ENCODE measurements around the gene ADI1. TPM values are rescaled to one million over a fixed set of nuclear protein-coding genes. Genes with fewer than 3 reads are reported as not detected.

Gene ADI1
- total and polyA plus RNA-seq, 2 of the 4 experiments (the other 2 are of a cell fraction): 43.2 to 46.0 TPM

GRCh38 chr2:3463186-3463835, 56.0 kb downstream of the ADI1 start:
- H4K91ac ChIP-seq (ENCODE audit: insufficient read depth, low read depth, low read length): no peak overlapping the region
- no peak overlapping the region for H3K23ac ChIP-seq (ENCODE audit: low read depth, low read length)
- POLR2A ChIA-PET (ENCODE audit: unreplicated experiment): no interaction called here
- H3K18ac ChIP-seq (ENCODE audit: low read depth, low read length): no peak overlapping the region
- no peak for ATAC-seq (ENCODE audit: low read depth)
- no peaks in the 10 kb centered on the region for H4K20me1 ChIP-seq (ENCODE audit: insufficient read depth, low read length)
- WGBS, 2 experiments (ENCODE audit: extremely low coverage in 2 of 2, insufficient read length in 1 of 2): 79% methylated on average over 8 of the region's 25 CpGs; no CpG with 5 or more reads in 1 of the 2 experiments
- peaks cover 12% of the 10 kb centered on the region for H3K4me1 ChIP-seq (ENCODE audit: control insufficient read depth, insufficient read depth, low read length)
- no peak overlapping the region for H4K5ac ChIP-seq (ENCODE audit: low read depth, low read length)
- H3K36me3 ChIP-seq (ENCODE audit: control insufficient read depth, insufficient read depth, low read length): peaks cover 25% of the 10 kb centered on the region
- peaks cover 7% of the 10 kb centered on the region for H3K9me1 ChIP-seq (ENCODE audit: insufficient read depth, low read length)
- no peak overlapping the region for H3K56ac ChIP-seq (ENCODE audit: extremely low read depth, insufficient read depth, low read length)
- no peak overlapping the region for H2AFZ ChIP-seq (replicated peaks; ENCODE audit: low read length, poor library complexity)
- H3K9me3 ChIP-seq (ENCODE audit: control insufficient read depth, insufficient read depth, low read length): no peaks in the 10 kb centered on the region
- H2BK20ac ChIP-seq (ENCODE audit: low read depth, low read length): no peak overlapping the region
- no peak overlapping the region for H3K9ac ChIP-seq (ENCODE audit: low read depth, low read length)
- no peak overlapping the region for H4K8ac ChIP-seq (ENCODE audit: low read depth in 2 of 2, low read length in 2 of 2)
- H3K4me3 ChIP-seq (ENCODE audit: insufficient read depth, low read depth, low read length): no peak overlapping the region
- H2BK120ac ChIP-seq (ENCODE audit: low read depth, low read length): no peak overlapping the region
- intact Hi-C loops (cut with micrococcal nuclease) (no loop called here), in situ Hi-C loops (cut with MboI; ENCODE audit: low sequenced_read_pairs) (no loop called here), dilution Hi-C loops (cut with HindIII; ENCODE audit: low sequenced_read_pairs, unreplicated experiment) (no loop called here)
- H2BK5ac ChIP-seq (ENCODE audit: low read depth, low read length, poor library complexity, severe bottlenecking): no peak overlapping the region
- H3K14ac ChIP-seq (replicated peaks; ENCODE audit: low read depth, low read length): no peak overlapping the region
- H2AK9ac ChIP-seq (replicated peaks; ENCODE audit: low read depth, low read length, poor library complexity): no peak overlapping the region
- H3K27ac ChIP-seq (ENCODE audit: insufficient read depth, low read length): no peak overlapping the region
- no peak for DNase-seq
- no peak overlapping the region for H3K4me2 ChIP-seq (ENCODE audit: low read depth, low read length)
- CTCF ChIA-PET: interaction anchor here (1.8 kb wide), 1 partner anchor 11 kb away, joined by 14 read pairs; no protein-coding TSS in a partner anchor
- no peak overlapping the region for H3K4ac ChIP-seq (ENCODE audit: low read depth, low read length)
- H2AK5ac ChIP-seq (ENCODE audit: low read depth, low read length): no peak overlapping the region
- no peaks in the 10 kb centered on the region for H3K27me3 ChIP-seq (ENCODE audit: control insufficient read depth, insufficient read depth, low read length)
- H3K79me1 ChIP-seq (ENCODE audit: low read depth in 1 of 2, low read length in 2 of 2): peaks cover 0 to 22% of the 10 kb centered on the region in 2 experiments; a peak in 2 of 4 replicates
- no peak for TF ChIP-seq RFX5 (IDR thresholded peaks at IDR 0.05; ENCODE audit: low read depth, low read length)
- TF ChIP-seq ELK1 (IDR thresholded peaks at IDR 0.05; ENCODE audit: borderline replicate concordance, low read depth, low read length): no peak
- no peak for TF ChIP-seq RCOR1 (IDR thresholded peaks at IDR 0.05; ENCODE audit: insufficient replicate concordance, low read length)
- TF ChIP-seq CHD1 (IDR thresholded peaks at IDR 0.05; ENCODE audit: low read depth, low read length): no peak
- TF ChIP-seq USF2 (IDR thresholded peaks at IDR 0.05; ENCODE audit: low read depth, low read length): no peak
- no peak for TF ChIP-seq CEBPB (IDR thresholded peaks at IDR 0.05; ENCODE audit: low read depth, low read length)
- no peak for TF ChIP-seq POLR2A (IDR thresholded peaks at IDR 0.05; ENCODE audit: low read depth, low read length)
- no peak for TF ChIP-seq CTCF (conservative IDR thresholded peaks at IDR 0.05; ENCODE audit: low read depth, low read length)
- TF ChIP-seq MXI1 (IDR thresholded peaks at IDR 0.05; ENCODE audit: borderline replicate concordance, low read depth, low read length): no peak
- no peak for TF ChIP-seq RAD21 (IDR thresholded peaks at IDR 0.05; ENCODE audit: low read length)
- TF ChIP-seq SMC3 (IDR thresholded peaks at IDR 0.05; ENCODE audit: low read depth, low read length): no peak
- TF ChIP-seq MAZ (IDR thresholded peaks at IDR 0.05; ENCODE audit: borderline replicate concordance, low read depth, low read length): no peak
- TF ChIP-seq NFE2L2 (IDR thresholded peaks at IDR 0.05; ENCODE audit: low read depth, low read length): no peak
- no peak for TF ChIP-seq MAFK (IDR thresholded peaks at IDR 0.05; ENCODE audit: low read depth, low read length)
- no TSS peak for BruUV-seq (replicated peaks)
- H2BK15ac ChIP-seq (ENCODE audit: low read depth, low read length): no peak overlapping the region

Measured in IMR-90 (cell line).